ENCODE measurements around the gene DENND1A. TPM values are rescaled to one million over a fixed set of nuclear protein-coding genes. Genes with fewer than 3 reads are reported as not detected.

The DENND1A gene
- total RNA-seq, 2 donors from 2014 or later: 18.9 to 26.8 TPM

GRCh38 chr9:123880420-123880819 lies 49.5 kb downstream of the DENND1A start:
- no peak for TF ChIP-seq POLR2A (IDR thresholded peaks at IDR 0.05)
- TF ChIP-seq POLR2AphosphoS5 (IDR thresholded peaks at IDR 0.05): no peak
- no peak for TF ChIP-seq CTCF (IDR thresholded peaks at IDR 0.05)
- WGBS: 83% methylated on average over 3 of the region's 3 CpGs
- intact Hi-C loops (cut with DNase I): no loop called here

GRCh38 chr9:123876750-123877149 lies 53.2 kb downstream of the DENND1A start:
- Histone ChIP-seq H3K36me3 (no peaks in the 10 kb centered on the region), H3K27ac (no peak overlapping the region), H3K9me3 (no peaks in the 10 kb centered on the region), H3K4me1 (replicated peaks) (no peaks in the 10 kb centered on the region), H3K4me3 (no peak overlapping the region), H3K27me3 (replicated peaks; ENCODE audit: insufficient read depth) (no peaks in the 10 kb centered on the region)
- intact Hi-C loops (cut with DNase I): no loop called here
- 94% methylated on average over 1 of the region's 1 CpG for WGBS
- TF ChIP-seq CTCF (IDR thresholded peaks at IDR 0.05): no peak
- no peak for TF ChIP-seq POLR2AphosphoS5 (IDR thresholded peaks at IDR 0.05)
- TF ChIP-seq POLR2A (IDR thresholded peaks at IDR 0.05): no peak
- DNase-seq (ENCODE audit: low spot score): no peak

More at GRCh38 chr9:123880420-123880819, 49.5 kb downstream of the DENND1A start:
- Histone ChIP-seq H3K4me1 (replicated peaks) (no peaks in the 10 kb centered on the region), H3K4me3 (no peak overlapping the region), H3K9me3 (no peaks in the 10 kb centered on the region), H3K36me3 (no peaks in the 10 kb centered on the region), H3K27me3 (replicated peaks; ENCODE audit: insufficient read depth) (no peaks in the 10 kb centered on the region), H3K27ac (no peak overlapping the region)
- DNase-seq (ENCODE audit: low spot score): no peak

GRCh38 chr9:123872710-123873109 lies 57.2 kb downstream of the DENND1A start:
- H3K9me3 ChIP-seq: no peaks in the 10 kb centered on the region
- intact Hi-C loops (cut with DNase I): no loop called here
- 93% methylated on average over 1 of the region's 1 CpG for WGBS
- DNase-seq (ENCODE audit: low spot score): no peak
- no peak overlapping the region for H3K27ac ChIP-seq
- H3K27me3 ChIP-seq (replicated peaks; ENCODE audit: insufficient read depth): no peaks in the 10 kb centered on the region
- no peaks in the 10 kb centered on the region for H3K36me3 ChIP-seq
- TF ChIP-seq POLR2A (IDR thresholded peaks at IDR 0.05) (no peak), CTCF (IDR thresholded peaks at IDR 0.05) (no peak), POLR2AphosphoS5 (IDR thresholded peaks at IDR 0.05) (no peak)
- H3K4me3 ChIP-seq: no peak overlapping the region
- no peaks in the 10 kb centered on the region for H3K4me1 ChIP-seq (replicated peaks)

- no peaks in the 10 kb centered on the region for H3K4me1 ChIP-seq (replicated peaks)
- WGBS: 93% methylated on average over 3 of the region's 3 CpGs
- H3K4me3 ChIP-seq: no peak overlapping the region
- no peaks in the 10 kb centered on the region for H3K36me3 ChIP-seq
- no peaks in the 10 kb centered on the region for H3K27me3 ChIP-seq (replicated peaks; ENCODE audit: insufficient read depth)
- no peak overlapping the region for H3K27ac ChIP-seq
- intact Hi-C loops (cut with DNase I): no loop called here
- DNase-seq (ENCODE audit: low spot score): no peak
- TF ChIP-seq POLR2A (IDR thresholded peaks at IDR 0.05) (no peak), CTCF (IDR thresholded peaks at IDR 0.05) (no peak)
- H3K9me3 ChIP-seq: no peaks in the 10 kb centered on the region
Observed at GRCh38 chr9:123871781-123872180, 58.1 kb downstream of the DENND1A start.

- intact Hi-C loops (cut with DNase I): loop anchor here (5.0 kb wide), 1 partner anchor 49 kb away; no protein-coding TSS in a partner anchor
- DNase-seq (ENCODE audit: low spot score): no peak
- 82% methylated on average over 3 of the region's 3 CpGs for WGBS
- Histone ChIP-seq H3K27me3 (replicated peaks; ENCODE audit: insufficient read depth) (no peaks in the 10 kb centered on the region), H3K9me3 (no peaks in the 10 kb centered on the region), H3K4me3 (no peak overlapping the region), H3K4me1 (replicated peaks) (no peaks in the 10 kb centered on the region), H3K27ac (no peak overlapping the region), H3K36me3 (no peaks in the 10 kb centered on the region)
- no peak for TF ChIP-seq POLR2A (IDR thresholded peaks at IDR 0.05)
- no peak for TF ChIP-seq POLR2AphosphoS5 (IDR thresholded peaks at IDR 0.05)
- no peak for TF ChIP-seq CTCF (IDR thresholded peaks at IDR 0.05)
Observed at GRCh38 chr9:123868002-123868401, 61.9 kb downstream of the DENND1A start.
